Measurements from ENCODE around the gene PHF23.
"Not testable (repeated sequence)": the region's sequence is repeated elsewhere in the genome, so short reads cannot be mapped to it uniquely, and the experiment has no call there.

PHF23 gene

GRCh38 chr17:7249214-7249613 lies 10.0 kb upstream of the PHF23 start:
- H3K9me3 Mint-ChIP-seq = no peaks in the 10 kb centered on the region
- peaks cover 37% of the 10 kb centered on the region for H3K36me3 Mint-ChIP-seq (ENCODE audit: low read depth)
- peak overlapping the region; percentile 87 to 100 (median 98) for H3K4me3 Mint-ChIP-seq
- no peak for TF ChIP-seq CTCF (IDR thresholded peaks at IDR 0.05; ENCODE audit: unreplicated experiment in 3 of 3)
- no peaks in the 10 kb centered on the region for H3K27me3 Mint-ChIP-seq (ENCODE audit: low read depth)
- peak overlapping the region; percentile 24 to 98 (median 56) for H3K27ac Mint-ChIP-seq
- H3K4me1 Mint-ChIP-seq = peaks cover 40% of the 10 kb centered on the region

- Mint-ChIP-seq H3K36me3 (ENCODE audit: low read depth) (peaks cover 34% of the 10 kb centered on the region), H3K27me3 (ENCODE audit: low read depth) (no peaks in the 10 kb centered on the region), H3K9me3 (no peaks in the 10 kb centered on the region), H3K4me3 (peak overlapping the region; percentile 87 to 100 (median 98)), H3K4me1 (peaks cover 40% of the 10 kb centered on the region), H3K27ac (peak overlapping the region; percentile 16 to 98 (median 19))
- TF ChIP-seq CTCF (IDR thresholded peaks at IDR 0.05; ENCODE audit: unreplicated experiment in 3 of 3) = no peak
These were observed 9.5 kb upstream of the PHF23 start for GRCh38 chr17:7248796-7249195.

DNA sequence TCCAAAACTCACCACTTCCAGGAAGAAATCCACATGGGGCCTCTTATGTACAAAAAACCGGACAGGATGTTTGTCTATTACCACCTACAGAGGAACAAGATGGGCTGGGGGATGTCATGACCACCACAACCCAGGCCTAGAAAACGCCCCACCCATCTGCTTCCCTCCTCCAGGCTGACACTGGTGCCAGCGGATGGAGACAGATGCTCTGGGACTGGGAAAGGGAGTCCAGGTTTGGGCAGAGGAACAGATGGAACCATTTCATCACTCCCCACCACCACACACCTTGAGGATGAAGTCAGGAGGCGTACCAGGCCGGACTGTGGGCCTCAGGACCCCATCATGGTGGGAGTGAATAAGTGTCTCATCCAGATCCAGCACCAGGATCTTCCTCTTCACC lies 7.5 kb upstream of the PHF23 start:
- no peaks in the 10 kb centered on the region for H3K27me3 Mint-ChIP-seq (ENCODE audit: low read depth)
- H3K36me3 Mint-ChIP-seq (ENCODE audit: low read depth) = peaks cover 39% of the 10 kb centered on the region
- peak overlapping the region in 2 of 3 experiments; percentile 12 to 64 for H3K27ac Mint-ChIP-seq
- peaks cover 41% of the 10 kb centered on the region for H3K4me1 Mint-ChIP-seq
- H3K4me3 Mint-ChIP-seq = peak overlapping the region; percentile 6 to 65 (median 40)
- H3K9me3 Mint-ChIP-seq = no peaks in the 10 kb centered on the region
- TF ChIP-seq CTCF (IDR thresholded peaks at IDR 0.05; ENCODE audit: unreplicated experiment in 3 of 3) = no peak

GRCh38 chr17:7243838-7244237 lies 4.6 kb upstream of the PHF23 start:
- peak overlapping the region; percentile 99 for H3K27ac Mint-ChIP-seq
- H3K36me3 Mint-ChIP-seq (ENCODE audit: low read depth) = peaks cover 59% of the 10 kb centered on the region
- peaks cover 42% of the 10 kb centered on the region for H3K4me1 Mint-ChIP-seq
- not testable (repeated sequence) for H3K9me3 Mint-ChIP-seq; H3K27me3 Mint-ChIP-seq (ENCODE audit: low read depth)
- peak overlapping the region; percentile 96 to 100 (median 96) for H3K4me3 Mint-ChIP-seq

DNA sequence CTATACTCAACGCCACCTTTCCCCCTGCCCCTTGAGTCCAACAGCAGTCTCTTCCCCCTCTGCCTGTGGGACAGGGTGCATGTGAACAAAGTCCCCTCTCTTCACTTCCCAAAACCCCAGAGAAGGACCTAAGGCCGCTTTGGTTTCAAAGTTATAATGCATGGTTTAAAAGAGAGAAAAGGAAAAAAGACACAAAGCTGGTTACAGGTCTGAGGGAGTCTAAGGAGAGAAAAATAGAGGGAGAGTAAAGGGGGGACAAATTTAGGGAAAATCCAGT lies 4.1 kb upstream of the PHF23 start:
- Mint-ChIP-seq H3K36me3 (ENCODE audit: low read depth) (peaks cover 55% of the 10 kb centered on the region), H3K27me3 (ENCODE audit: low read depth) (no peaks in the 10 kb centered on the region), H3K4me1 (peaks cover 38% of the 10 kb centered on the region), H3K27ac (peak overlapping the region; percentile 99), H3K4me3 (peak overlapping the region; percentile 96 to 100 (median 96)), H3K9me3 (no peaks in the 10 kb centered on the region)
- TF ChIP-seq CTCF (IDR thresholded peaks at IDR 0.05; ENCODE audit: unreplicated experiment in 3 of 3) = no peak

DNA sequence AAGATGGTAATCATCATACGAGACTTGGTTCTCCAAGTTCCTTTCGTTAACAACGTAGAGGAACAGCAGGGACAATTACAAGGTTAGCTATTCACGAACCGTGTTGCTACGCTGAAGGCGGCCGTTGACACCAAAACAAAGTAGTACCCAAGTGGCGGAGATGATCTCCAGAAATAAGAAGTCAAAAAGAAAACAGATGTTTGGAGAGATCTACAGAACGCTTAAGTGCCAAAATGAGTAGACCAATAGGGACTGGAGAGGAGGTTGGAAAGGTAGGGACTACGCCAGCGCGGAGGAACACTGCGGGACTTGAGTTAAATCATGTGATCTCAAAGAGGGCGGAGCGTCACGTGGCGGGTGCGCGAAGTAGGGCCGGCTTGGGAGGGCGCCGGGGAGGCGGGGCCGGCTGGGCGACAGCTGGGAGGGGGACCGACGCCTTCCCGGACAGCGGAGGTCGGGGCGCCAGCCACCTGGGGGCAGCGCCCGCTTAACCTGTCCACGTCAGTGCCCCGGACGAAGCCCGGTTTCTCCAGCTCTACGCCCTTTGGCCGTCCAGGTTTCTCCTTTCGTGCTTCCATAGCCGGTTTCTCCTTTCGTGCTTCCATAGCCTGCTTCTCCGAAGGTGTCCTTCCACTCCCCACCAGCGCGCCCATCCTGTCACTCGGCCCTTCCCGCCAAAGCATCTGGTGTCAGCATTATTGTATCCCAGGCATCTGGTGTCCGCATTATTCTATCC lies 3.6 kb upstream of the PHF23 start:
- H3K27ac Mint-ChIP-seq = peak overlapping the region; percentile 99
- peaks cover 55% of the 10 kb centered on the region for H3K36me3 Mint-ChIP-seq (ENCODE audit: low read depth)
- no peak for TF ChIP-seq CTCF (IDR thresholded peaks at IDR 0.05; ENCODE audit: unreplicated experiment in 3 of 3)
- H3K4me3 Mint-ChIP-seq = peak overlapping the region; percentile 96 to 100 (median 96)
- no peaks in the 10 kb centered on the region for H3K9me3 Mint-ChIP-seq
- H3K27me3 Mint-ChIP-seq (ENCODE audit: low read depth) = no peaks in the 10 kb centered on the region
- peaks cover 37% of the 10 kb centered on the region for H3K4me1 Mint-ChIP-seq

All from nephron (organoid).